KMS-11 (cell line): ENCODE measurements around the gene OTUB1.

Experiments
- H2AFZ ChIP-seq: fragments of 200-600 bp; sonication (generic); 2 replicates; pipeline ENCODE4 v1.6.1; 2016; ENCODE audit warnings: antibody characterized with exemption, mixed run types, low read depth
- H3K27ac ChIP-seq: fragments of 200-600 bp; sonication (generic); 2 replicates; pipeline ENCODE4 v1.6.1; 2016; ENCODE audit warnings: mild to moderate bottlenecking, mixed run types
- H3K27me3 ChIP-seq: fragments of 200-600 bp; sonication (generic); 2 replicates; pipeline ENCODE4 v1.6.1; 2017; ENCODE audit warnings: mild to moderate bottlenecking, low read depth, mixed run types, moderate library complexity; ENCODE audit not compliant: insufficient read depth
- H3K36me3 ChIP-seq: fragments of 200-600 bp; sonication (generic); 2 replicates; pipeline ENCODE4 v1.6.1; 2017; ENCODE audit warnings: mild to moderate bottlenecking, mixed run types; ENCODE audit not compliant: insufficient read depth
- H3K4me1 ChIP-seq: fragments of 200-600 bp; sonication (generic); 2 replicates; pipeline ENCODE4 v1.6.1; 2016; ENCODE audit warnings: mild to moderate bottlenecking, low read depth, mixed run types; ENCODE audit not compliant: poor library complexity, severe bottlenecking
- H3K4me2 ChIP-seq: fragments of 200-600 bp; sonication (generic); 2 replicates; pipeline ENCODE4 v1.7.0; 2016; ENCODE audit warnings: mild to moderate bottlenecking, mixed run types
- H3K4me3 ChIP-seq: fragments of 200-600 bp; sonication (generic); IDR thresholded peaks from 2 replicates; pipeline ENCODE4 v1.6.1; 2017; ENCODE audit warnings: low read depth, low read length, mixed read lengths; ENCODE audit not compliant: insufficient read depth
- H3K79me2 ChIP-seq: fragments of 200-600 bp; sonication (generic); 2 replicates; pipeline ENCODE4 v1.6.1; 2016; ENCODE audit warnings: low read depth, mixed run types; ENCODE audit not compliant: insufficient read depth
- H3K9ac ChIP-seq: fragments of 200-600 bp; sonication (generic); 2 replicates; pipeline ENCODE4 v1.6.1; 2016; ENCODE audit warnings: mild to moderate bottlenecking, mixed run types
- H4K20me1 ChIP-seq: fragments of 200-600 bp; sonication (generic); 2 replicates; pipeline ENCODE4 v1.6.1; 2016; ENCODE audit warnings: mild to moderate bottlenecking, mixed run types; ENCODE audit not compliant: insufficient read depth
- TF ChIP-seq, protein P1 (sequence below): fragments of 200-600 bp; sonication (generic); conservative IDR thresholded peaks from 2 replicates; pipeline ENCODE4 v1.6.1; 2017; ENCODE audit warnings: low read depth, mild to moderate bottlenecking, antibody characterized with exemption, low read length, moderate library complexity, mixed read lengths

The OTUB1 gene

GRCh38 chr11:64001484-64002420 is 15.5 kb downstream of the OTUB1 start:
- no peak overlapping the region for H2AFZ ChIP-seq
- H3K79me2 ChIP-seq = no peaks in the 10 kb centered on the region
- H4K20me1 ChIP-seq = no peaks in the 10 kb centered on the region
- H3K36me3 ChIP-seq = no peaks in the 10 kb centered on the region
- TF ChIP-seq, protein P1, sequence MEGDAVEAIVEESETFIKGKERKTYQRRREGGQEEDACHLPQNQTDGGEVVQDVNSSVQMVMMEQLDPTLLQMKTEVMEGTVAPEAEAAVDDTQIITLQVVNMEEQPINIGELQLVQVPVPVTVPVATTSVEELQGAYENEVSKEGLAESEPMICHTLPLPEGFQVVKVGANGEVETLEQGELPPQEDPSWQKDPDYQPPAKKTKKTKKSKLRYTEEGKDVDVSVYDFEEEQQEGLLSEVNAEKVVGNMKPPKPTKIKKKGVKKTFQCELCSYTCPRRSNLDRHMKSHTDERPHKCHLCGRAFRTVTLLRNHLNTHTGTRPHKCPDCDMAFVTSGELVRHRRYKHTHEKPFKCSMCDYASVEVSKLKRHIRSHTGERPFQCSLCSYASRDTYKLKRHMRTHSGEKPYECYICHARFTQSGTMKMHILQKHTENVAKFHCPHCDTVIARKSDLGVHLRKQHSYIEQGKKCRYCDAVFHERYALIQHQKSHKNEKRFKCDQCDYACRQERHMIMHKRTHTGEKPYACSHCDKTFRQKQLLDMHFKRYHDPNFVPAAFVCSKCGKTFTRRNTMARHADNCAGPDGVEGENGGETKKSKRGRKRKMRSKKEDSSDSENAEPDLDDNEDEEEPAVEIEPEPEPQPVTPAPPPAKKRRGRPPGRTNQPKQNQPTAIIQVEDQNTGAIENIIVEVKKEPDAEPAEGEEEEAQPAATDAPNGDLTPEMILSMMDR = no peak
- no peak overlapping the region for H3K9ac ChIP-seq
- H3K4me2 ChIP-seq = no peak overlapping the region
- no peaks in the 10 kb centered on the region for H3K27me3 ChIP-seq
- no peak overlapping the region for H3K4me3 ChIP-seq
- H3K4me1 ChIP-seq = no peaks in the 10 kb centered on the region
- H3K27ac ChIP-seq = no peak overlapping the region

DNA sequence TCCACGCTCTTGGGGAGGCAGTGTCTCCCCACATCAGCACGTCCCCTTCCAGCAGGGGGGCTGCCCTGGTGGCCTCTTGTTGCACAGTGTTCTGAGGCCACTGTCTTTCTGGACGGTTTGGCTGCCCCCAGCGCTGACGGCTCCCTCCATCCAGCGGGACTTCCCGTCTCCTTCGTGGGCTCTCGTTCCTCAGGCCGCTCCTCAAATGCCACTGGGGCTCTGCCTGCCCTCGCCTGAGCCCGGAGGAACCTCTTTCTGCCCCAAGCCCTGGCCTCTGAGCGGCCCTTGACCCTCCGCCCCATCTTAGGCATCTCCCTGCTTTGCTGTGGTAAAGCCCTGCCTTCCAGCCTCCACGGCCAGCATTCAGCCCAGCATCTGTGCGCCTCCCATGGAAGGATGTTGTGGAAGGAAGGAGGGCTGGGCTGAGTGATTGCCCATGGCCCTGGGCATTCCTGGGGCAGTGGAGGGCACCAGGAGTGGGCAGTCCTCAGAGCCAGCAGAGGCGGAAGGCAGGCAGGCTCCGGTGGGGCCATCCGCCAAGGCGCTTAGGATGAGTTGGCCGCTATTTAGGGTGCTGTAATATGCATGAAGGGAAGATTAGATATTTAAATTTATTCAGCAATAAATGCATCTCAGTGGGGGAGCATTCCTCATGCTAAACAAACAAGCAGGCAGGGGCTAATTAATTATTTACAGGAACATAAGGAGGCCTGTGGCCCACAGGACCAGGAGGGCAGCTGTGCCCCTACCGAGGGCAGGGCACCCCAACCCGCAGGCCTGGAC is 17.8 kb downstream of the OTUB1 start:
- Histone ChIP-seq H3K9ac (no peak overlapping the region), H3K27me3 (no peaks in the 10 kb centered on the region), H3K79me2 (no peaks in the 10 kb centered on the region), H3K4me1 (no peaks in the 10 kb centered on the region), H3K4me2 (no peak overlapping the region), H3K4me3 (no peak overlapping the region), H3K27ac (no peak overlapping the region), H2AFZ (no peak overlapping the region), H3K36me3 (no peaks in the 10 kb centered on the region), H4K20me1 (no peaks in the 10 kb centered on the region)
- TF ChIP-seq, protein P1 = no peak

DNA sequence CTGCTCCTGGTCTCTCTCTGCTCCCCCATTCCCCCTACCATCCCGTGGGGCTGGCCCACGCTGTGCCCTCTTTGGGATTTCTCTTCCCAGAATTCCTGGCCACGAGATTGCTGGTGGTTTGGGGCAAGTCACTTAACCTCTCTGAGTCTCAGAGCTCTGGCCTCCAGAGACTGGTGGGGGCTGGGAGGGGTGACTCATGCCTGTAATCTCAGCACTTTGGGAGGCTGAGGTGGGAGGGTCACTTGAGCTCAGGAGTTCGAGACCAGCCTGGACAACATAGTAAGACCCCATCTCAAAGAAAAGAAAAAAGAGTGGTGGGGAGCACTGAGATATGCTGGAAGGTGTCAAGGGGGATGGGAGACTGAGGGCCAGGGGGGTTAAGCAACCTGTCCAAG is 18.3 kb downstream of the OTUB1 start:
- Histone ChIP-seq H3K27ac (no peak overlapping the region), H3K4me1 (no peaks in the 10 kb centered on the region), H3K9ac (no peak overlapping the region), H3K27me3 (no peaks in the 10 kb centered on the region), H4K20me1 (no peaks in the 10 kb centered on the region), H3K79me2 (no peaks in the 10 kb centered on the region), H3K4me3 (no peak overlapping the region), H3K4me2 (no peak overlapping the region), H2AFZ (no peak overlapping the region), H3K36me3 (no peaks in the 10 kb centered on the region)
- TF ChIP-seq, protein P1 = no peak

GRCh38 chr11:64005691-64006090 is 19.5 kb downstream of the OTUB1 start:
- H3K4me1 ChIP-seq = no peaks in the 10 kb centered on the region

More at GRCh38 chr11:64005691-64006090, 19.5 kb downstream of the OTUB1 start:
- Histone ChIP-seq H3K4me3 (no peak overlapping the region), H3K9ac (no peak overlapping the region), H3K4me2 (no peak overlapping the region), H4K20me1 (no peaks in the 10 kb centered on the region), H2AFZ (no peak overlapping the region), H3K79me2 (no peaks in the 10 kb centered on the region), H3K27me3 (no peaks in the 10 kb centered on the region), H3K27ac (no peak overlapping the region), H3K36me3 (no peaks in the 10 kb centered on the region)
- TF ChIP-seq, protein P1 = no peak
